ENCODE data around the gene SCN5A. TPM values are rescaled to one million over a fixed set of nuclear protein-coding genes. Genes with fewer than 3 reads are reported as not detected.

The SCN5A gene
- total and polyA plus RNA-seq, 2 of the 8 experiments (the other 6 are each of a cell fraction or from before 2014, with no cell fraction given): 4.8 to 11.4 TPM

DNA sequence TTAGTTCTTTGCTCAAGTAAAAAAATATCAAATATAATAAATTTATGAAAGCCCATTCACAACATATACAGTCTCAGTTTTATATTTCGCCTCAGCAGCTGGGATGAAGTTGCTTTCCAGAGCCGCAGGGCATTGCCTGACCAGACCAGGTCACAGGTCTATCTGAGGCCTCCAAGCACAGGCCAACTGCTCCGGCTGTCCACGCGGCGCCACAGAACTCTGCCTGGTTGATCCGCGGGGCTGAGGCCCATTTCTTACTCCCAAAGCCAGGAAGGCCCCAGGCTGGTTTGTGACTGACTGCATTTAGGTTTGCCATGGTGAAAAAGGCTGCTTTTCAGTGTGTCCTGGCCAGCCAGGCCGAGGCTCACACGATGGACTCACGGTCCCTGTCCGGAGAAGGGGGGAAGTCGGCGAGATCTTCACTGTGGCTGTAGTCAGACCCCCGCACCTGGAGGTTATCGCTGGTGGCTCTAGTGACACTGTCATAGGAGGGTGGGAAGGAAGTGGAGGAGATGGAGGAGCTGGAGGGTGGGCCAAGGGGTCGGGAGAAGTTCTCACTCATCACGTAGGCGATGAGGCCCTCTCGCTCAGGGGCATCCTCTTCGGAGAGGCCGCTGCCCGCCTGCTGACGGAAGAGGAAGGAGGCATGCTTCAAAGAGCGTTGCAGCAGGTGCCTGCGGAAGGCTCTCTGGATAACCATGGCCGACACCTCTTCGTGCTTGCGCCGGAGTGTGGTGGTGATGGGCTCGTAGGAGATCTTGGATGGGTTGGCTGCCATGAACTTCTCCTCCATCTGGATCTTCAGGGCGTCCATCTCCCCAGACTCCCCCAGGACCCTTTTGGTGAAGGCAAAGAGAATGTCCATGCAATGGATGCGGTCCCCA is 99.3 kb downstream of the SCN5A start:
- H2BK12ac ChIP-seq (ENCODE audit: low read depth, low read length): no peak overlapping the region
- no peak overlapping the region for H3K4me2 ChIP-seq (ENCODE audit: insufficient read depth in 1 of 2, low read depth in 2 of 2, low read length in 2 of 2)
- POLR2A ChIA-PET (ENCODE audit: partially characterized antibody): no interaction called here
- H3K36me3 ChIP-seq (ENCODE audit: control insufficient read depth in 2 of 4, insufficient read depth in 4 of 4, low read length in 3 of 4): peaks cover 0 to 3% (median 0%) of the 10 kb centered on the region in 4 experiments; a peak in 2 of 8 replicates
- no peak overlapping the region for H4K5ac ChIP-seq (ENCODE audit: insufficient read length, low read depth, low read length)
- H3K23me2 ChIP-seq (ENCODE audit: low read depth, low read length): no peaks in the 10 kb centered on the region
- no peak overlapping the region for H4K91ac ChIP-seq (replicated peaks; ENCODE audit: insufficient read length, low read length)
- H4K20me1 ChIP-seq (replicated peaks in 1 of 2; ENCODE audit: control insufficient read depth in 1 of 2, insufficient read depth in 2 of 2, low read length in 2 of 2): no peaks in the 10 kb centered on the region
- H2BK120ac ChIP-seq (replicated peaks; ENCODE audit: low read depth, low read length): no peak overlapping the region
- 91% methylated on average over 29 of the region's 33 CpGs; no CpG with 5 or more reads in 1 of the 2 experiments for WGBS, 2 experiments (ENCODE audit: extremely low coverage in 1 of 2, insufficient coverage in 1 of 2, insufficient read length in 1 of 2, insufficient replicate concordance in 2 of 2, low coverage in 1 of 2, low lambda C conversion rate in 2 of 2, missing lambda C conversion rate in 1 of 2)
- H3K56ac ChIP-seq (replicated peaks; ENCODE audit: insufficient read length, low read depth, low read length): no peak overlapping the region
- no peaks in the 10 kb centered on the region for H3K79me2 ChIP-seq (ENCODE audit: control insufficient read depth in 1 of 2, insufficient read depth in 2 of 2, low read length in 2 of 2)
- no peak overlapping the region for H2BK5ac ChIP-seq (ENCODE audit: low read depth, low read length)
- no peak overlapping the region; the same call in 1 of the 2 replicates for H3K18ac ChIP-seq (ENCODE audit: extremely low read depth, low read length)
- H2BK20ac ChIP-seq (ENCODE audit: low read length): no peak overlapping the region
- H3K9ac ChIP-seq (replicated peaks in 1 of 4; ENCODE audit: extremely low read depth in 1 of 4, low read depth in 3 of 4, low read length in 3 of 4): no peak overlapping the region
- H3K27ac ChIP-seq (ENCODE audit: low read depth, low read length): no peak overlapping the region
- no peak overlapping the region for H3K23ac ChIP-seq (ENCODE audit: insufficient read length)
- H3K4me3 ChIP-seq (ENCODE audit: extremely low read depth in 1 of 4, insufficient read depth in 2 of 4, low read depth in 3 of 4, low read length in 4 of 4): no peak overlapping the region
- H3K79me1 ChIP-seq (ENCODE audit: low read depth, low read length): no peaks in the 10 kb centered on the region
- peaks cover 0 to 5% (median 1%) of the 10 kb centered on the region in 4 experiments; a peak in 1 of 7 replicates for H3K4me1 ChIP-seq (replicated peaks in 1 of 4; ENCODE audit: control insufficient read depth in 3 of 4, insufficient read depth in 4 of 4, low read length in 3 of 4)
- no peak overlapping the region for H3K14ac ChIP-seq (ENCODE audit: insufficient read length)
- peaks cover 0 to 5% of the 10 kb centered on the region in 2 experiments; a peak in 1 of 4 replicates for H3K9me3 ChIP-seq (ENCODE audit: insufficient read depth in 2 of 2, low read depth in 1 of 2, low read length in 1 of 2)
- no peak overlapping the region for H4K8ac ChIP-seq (ENCODE audit: extremely low read depth, insufficient read depth, low read length)
- DNase-seq (ENCODE audit: low read depth in 1 of 2, low spot score in 2 of 2): no peak
- H3K4ac ChIP-seq (replicated peaks; ENCODE audit: insufficient read length, low read depth, low read length): no peak overlapping the region
- H3K27me3 ChIP-seq (replicated peaks in 1 of 4; ENCODE audit: control insufficient read depth in 3 of 4, extremely low read depth in 1 of 4, insufficient read depth in 3 of 4, low read length in 3 of 4): no peaks in the 10 kb centered on the region
- FAIRE-seq: no peak
- no peak overlapping the region for H2BK15ac ChIP-seq (ENCODE audit: low read length)
- H2AFZ ChIP-seq (ENCODE audit: low read length): no peak overlapping the region
- CTCF ChIA-PET (ENCODE audit: partially characterized antibody): interaction anchor here (0.6 kb wide), 1 partner anchor 9 kb away, joined by 3 read pairs; no protein-coding TSS in a partner anchor
- no peak overlapping the region for H2AK5ac ChIP-seq (ENCODE audit: low read depth, low read length)
- TF ChIP-seq SUZ12 (IDR thresholded peaks at IDR 0.05; ENCODE audit: low read length) (no peak), CBX8 (IDR thresholded peaks at IDR 0.05; ENCODE audit: borderline replicate concordance, low read depth, low read length) (no peak), SIX5 (IDR thresholded peaks at IDR 0.05; ENCODE audit: low read depth, low read length) (no peak), TAF7 (optimal IDR thresholded peaks at IDR 0.05; ENCODE audit: borderline replicate concordance, low read depth, low read length) (no peak), POLR2AphosphoS5 (IDR thresholded peaks at IDR 0.05; ENCODE audit: low read depth, low read length) (no peak), CTBP2 (IDR thresholded peaks at IDR 0.05; ENCODE audit: borderline replicate concordance, insufficient read depth, insufficient read length, low read length) (no peak), RBBP5 (IDR thresholded peaks at IDR 0.05; ENCODE audit: borderline replicate concordance, low read depth, low read length) (no peak), PHF8 (conservative IDR thresholded peaks at IDR 0.05; ENCODE audit: low read depth, low read length) (no peak), TCF12 (IDR thresholded peaks at IDR 0.05; ENCODE audit: low read depth, low read length) (no peak), NANOG (IDR thresholded peaks at IDR 0.05; ENCODE audit: insufficient read depth, low read depth, low read length, poor library complexity, severe bottlenecking) (no peak), YY1 (IDR thresholded peaks at IDR 0.05; ENCODE audit: low read depth, low read length) (no peak)
- TF ChIP-seq, protein P1, sequence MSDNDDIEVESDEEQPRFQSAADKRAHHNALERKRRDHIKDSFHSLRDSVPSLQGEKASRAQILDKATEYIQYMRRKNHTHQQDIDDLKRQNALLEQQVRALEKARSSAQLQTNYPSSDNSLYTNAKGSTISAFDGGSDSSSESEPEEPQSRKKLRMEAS (IDR thresholded peaks at IDR 0.05): no peak
